SH-SY5Y (cell line): ENCODE measurements around the gene CMC4.

Source experiments
- GATA2 ChIP-seq: IDR thresholded peaks from 2 replicates; pipeline ENCODE4 v1.6.1; 2011; ENCODE audit warnings: mild to moderate bottlenecking, low read depth, low read length
- GATA3 ChIP-seq: IDR thresholded peaks from 2 replicates; pipeline ENCODE4 v1.6.1; 2011; ENCODE audit warnings: low read depth, mild to moderate bottlenecking, low read length, moderate library complexity

DNA sequence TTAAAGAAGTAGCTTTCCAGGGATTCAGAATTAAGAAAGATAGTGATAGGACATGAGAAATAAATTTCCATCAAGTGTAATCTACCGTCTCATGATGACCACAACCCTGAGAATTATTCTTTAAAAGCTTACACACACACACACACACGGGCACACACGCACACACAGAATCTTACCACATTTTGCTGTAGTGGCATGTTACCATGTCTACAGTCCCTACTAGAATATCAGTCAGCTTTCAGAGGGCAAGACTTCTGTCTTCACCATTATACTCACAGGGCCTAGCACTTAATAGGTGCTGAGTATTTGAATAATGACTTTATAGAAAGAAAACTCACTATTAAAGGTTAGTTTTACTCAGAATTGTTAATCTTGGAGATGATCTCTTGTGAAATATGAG is 15.4 kb downstream of the CMC4 start:
- TF ChIP-seq GATA2 (no peak), GATA3 (no peak)
